Right lung (tissue), 5 donors: ENCODE results near the gene APC2. TPM values are rescaled to one million over a fixed set of nuclear protein-coding genes. Genes with fewer than 3 reads are reported as not detected.

Source experiments
- DNase-seq, 2 donors: peaks; one replicate each; pipeline ENCODE4 v3.0.0-alpha.2; 2013
- polyA plus RNA-seq, 5 donors: library from polyadenylated mRNA; unstranded; fragments of 120-200 nt; gene quantifications; one replicate each; pipeline versions ENCODE4 v1.2.1 to v1.2.3, GENCODE V29; 2013; ENCODE audit warnings: inconsistent platforms in 1 of 5, low replicate concordance in 1 of 5; ENCODE audit not compliant: insufficient read length in 5 of 5, insufficient read depth in 1 of 5

The APC2 gene
- polyA plus RNA-seq, 5 donors = 0.57 to 1.2 (median 0.71) TPM

GRCh38 chr19:1445932-1446712 lies 3.8 kb upstream of the APC2 start:
- no peak for DNase-seq

GRCh38 chr19:1446713-1447481 lies 3.0 kb upstream of the APC2 start:
- DNase-seq = no peak

- DNase-seq = no peak
Measured at GRCh38 chr19:1447504-1447903, 2.4 kb upstream of the APC2 start.

- DNase-seq = no peak
Measured at GRCh38 chr19:1447944-1448343, 2.0 kb upstream of the APC2 start.

GRCh38 chr19:1450735-1451731 lies 1.1 kb downstream of the APC2 start:
- no peak for DNase-seq

- DNase-seq = no peak
Measured at GRCh38 chr19:1451916-1452801, 2.2 kb downstream of the APC2 start.

GRCh38 chr19:1452802-1453524 lies 3.0 kb downstream of the APC2 start:
- DNase-seq = no peak

- DNase-seq = no peak
Measured at GRCh38 chr19:1453525-1454364, 3.8 kb downstream of the APC2 start.

GRCh38 chr19:1455002-1455335 lies 5.0 kb downstream of the APC2 start:
- no peak for DNase-seq

- DNase-seq = no peak
Measured at GRCh38 chr19:1455336-1456120, 5.6 kb downstream of the APC2 start.

GRCh38 chr19:1456121-1456900 lies 6.4 kb downstream of the APC2 start:
- DNase-seq = no peak

GRCh38 chr19:1457031-1457739 lies 7.3 kb downstream of the APC2 start:
- DNase-seq = no peak

GRCh38 chr19:1457892-1458291 lies 8.0 kb downstream of the APC2 start:
- no peak for DNase-seq

GRCh38 chr19:1459479-1459878 lies 9.6 kb downstream of the APC2 start:
- DNase-seq = no peak

- no peak for DNase-seq
Measured at GRCh38 chr19:1460033-1460995, 10.4 kb downstream of the APC2 start.

- DNase-seq = no peak
Measured at GRCh38 chr19:1461862-1462261, 11.9 kb downstream of the APC2 start.
